GM19395 (cell line): ENCODE data around the gene CHCHD1.
"Not testable (repeated sequence)": the region's sequence is repeated elsewhere in the genome, so short reads cannot be mapped to it uniquely, and the experiment has no call there.

ENCODE experiments used
- ATAC-seq: cut with Tn5 transposase; IDR thresholded peaks from one replicate; pipeline ENCODE4 v1.9.1; 2021; ENCODE audit warnings: mild to moderate bottlenecking, moderate library complexity; ENCODE audit not compliant: unreplicated experiment

Gene CHCHD1

DNA sequence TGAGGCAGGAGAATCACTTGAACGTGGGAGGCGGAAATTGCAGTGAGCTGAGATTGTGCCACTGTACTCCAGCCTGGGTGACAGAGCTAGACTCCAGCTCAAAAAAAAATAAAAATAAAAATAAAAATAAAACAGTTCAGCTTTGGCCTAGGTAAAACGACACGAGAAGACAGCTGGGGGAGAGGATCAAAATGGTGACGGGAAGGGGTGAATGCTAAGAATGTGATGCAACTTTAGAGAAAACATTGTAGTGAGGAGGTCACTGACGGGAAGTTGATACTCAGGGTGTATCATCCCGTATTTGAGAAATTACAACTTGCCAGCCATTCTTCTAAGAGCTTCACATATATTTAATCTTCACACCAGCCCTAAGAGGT, 28.5 kb downstream of the CHCHD1 start:
- ATAC-seq, result no peak

DNA sequence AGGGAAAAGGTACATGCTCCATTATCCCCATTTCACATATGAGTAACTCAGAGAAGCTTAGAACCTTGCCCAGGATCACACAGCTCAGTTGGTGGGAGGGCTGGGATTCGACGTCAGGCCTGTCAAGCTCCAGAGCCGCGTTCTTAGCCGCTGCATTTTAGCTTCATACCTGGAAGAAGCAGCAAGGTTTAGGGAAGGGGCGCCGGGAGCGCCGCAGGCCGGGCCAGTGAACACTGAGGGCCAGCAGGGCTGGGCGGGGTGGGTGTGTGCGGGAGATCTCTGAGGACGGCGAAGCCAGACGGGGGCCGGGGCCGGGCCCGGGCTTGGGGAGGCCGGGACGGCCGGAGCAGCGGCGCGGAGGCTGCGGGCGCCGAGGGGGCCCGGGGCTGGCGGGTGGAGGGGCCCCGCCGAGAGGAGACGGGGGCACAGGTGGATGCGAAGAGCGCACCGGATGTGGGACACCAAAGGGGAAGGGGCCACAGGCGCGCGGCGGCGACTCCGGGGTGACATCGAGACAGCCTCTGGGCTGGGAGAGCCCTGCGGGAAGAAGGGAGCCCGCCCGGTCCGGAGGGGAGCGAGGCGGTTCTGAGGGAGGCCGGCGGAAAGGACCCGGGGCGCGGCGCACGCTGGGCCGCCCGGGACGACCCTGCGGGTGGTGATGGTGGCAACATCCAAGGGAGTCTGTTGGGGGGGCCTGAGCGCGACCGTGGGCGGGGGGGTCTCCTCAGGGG, 29.1 kb downstream of the CHCHD1 start:
- ATAC-seq, result peak; percentile 49

DNA sequence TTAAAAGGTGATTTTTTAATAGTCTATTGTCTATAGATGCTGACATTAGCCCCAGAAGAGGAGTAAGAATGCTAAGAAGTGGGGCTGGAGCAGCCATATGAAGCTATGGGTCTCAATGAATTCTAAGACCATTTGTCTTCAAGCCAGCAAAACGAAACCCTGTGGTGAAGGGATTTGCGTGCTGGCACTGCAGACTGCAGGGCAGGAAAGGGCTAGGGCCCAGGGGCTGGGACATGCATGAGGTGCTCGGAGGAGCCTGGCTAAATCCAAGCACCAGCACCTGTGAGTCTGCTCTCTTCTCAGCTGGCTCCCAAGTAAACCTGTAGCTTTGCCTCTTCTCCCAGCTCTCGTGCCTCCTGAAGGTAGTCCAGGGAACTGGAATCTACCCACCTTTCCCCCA, 30.8 kb downstream of the CHCHD1 start:
- ATAC-seq, result no peak

DNA sequence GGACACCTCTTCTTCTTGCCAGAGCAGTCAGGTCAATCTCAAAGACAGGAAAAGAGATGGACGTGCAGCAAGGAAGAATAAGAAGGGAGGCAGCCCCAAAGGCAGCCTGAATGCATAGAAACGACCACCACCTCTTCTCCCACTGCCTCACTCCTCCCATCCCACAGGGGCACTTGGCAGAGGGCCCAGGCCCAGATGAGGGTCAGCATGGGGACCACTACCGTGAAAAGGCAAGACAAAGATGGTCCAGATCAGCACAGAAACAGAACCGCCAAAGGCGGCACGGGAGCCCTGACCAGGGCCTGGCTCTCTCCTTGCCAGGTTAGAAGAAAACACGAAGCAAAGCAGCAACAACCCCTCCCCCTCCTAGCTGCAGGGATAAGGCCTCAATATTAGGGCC, 31.5 kb downstream of the CHCHD1 start:
- ATAC-seq, result no peak

DNA sequence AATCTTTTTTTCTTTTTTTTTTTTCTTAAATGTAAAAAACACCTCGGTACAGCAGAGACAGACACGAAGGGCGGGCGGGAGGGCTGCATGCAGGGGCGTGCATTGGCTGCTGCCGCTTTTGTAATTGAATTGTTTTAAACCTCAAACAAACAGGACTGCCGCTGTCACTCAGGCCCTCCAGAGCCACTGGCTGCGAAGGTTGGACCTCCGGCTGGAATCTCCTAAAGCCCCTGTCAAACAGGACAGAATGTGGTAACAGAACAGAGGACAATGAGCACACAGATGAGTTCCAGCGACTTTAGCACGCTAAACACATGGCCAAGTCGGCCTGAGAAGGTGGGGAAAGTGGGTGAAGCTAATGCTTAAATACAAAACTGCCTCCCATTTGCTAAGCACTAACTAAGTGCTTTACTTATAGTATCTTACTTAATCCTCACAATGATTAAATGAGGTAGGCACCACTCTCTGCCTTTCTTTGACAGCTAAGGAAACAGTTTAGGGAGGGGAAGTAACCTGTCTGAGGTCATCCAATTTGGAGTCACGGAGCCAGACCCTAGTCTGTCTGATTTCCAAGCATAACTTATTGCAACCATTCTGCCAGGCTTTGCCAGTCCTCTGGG, 32.5 kb downstream of the CHCHD1 start:
- ATAC-seq, result no peak

DNA sequence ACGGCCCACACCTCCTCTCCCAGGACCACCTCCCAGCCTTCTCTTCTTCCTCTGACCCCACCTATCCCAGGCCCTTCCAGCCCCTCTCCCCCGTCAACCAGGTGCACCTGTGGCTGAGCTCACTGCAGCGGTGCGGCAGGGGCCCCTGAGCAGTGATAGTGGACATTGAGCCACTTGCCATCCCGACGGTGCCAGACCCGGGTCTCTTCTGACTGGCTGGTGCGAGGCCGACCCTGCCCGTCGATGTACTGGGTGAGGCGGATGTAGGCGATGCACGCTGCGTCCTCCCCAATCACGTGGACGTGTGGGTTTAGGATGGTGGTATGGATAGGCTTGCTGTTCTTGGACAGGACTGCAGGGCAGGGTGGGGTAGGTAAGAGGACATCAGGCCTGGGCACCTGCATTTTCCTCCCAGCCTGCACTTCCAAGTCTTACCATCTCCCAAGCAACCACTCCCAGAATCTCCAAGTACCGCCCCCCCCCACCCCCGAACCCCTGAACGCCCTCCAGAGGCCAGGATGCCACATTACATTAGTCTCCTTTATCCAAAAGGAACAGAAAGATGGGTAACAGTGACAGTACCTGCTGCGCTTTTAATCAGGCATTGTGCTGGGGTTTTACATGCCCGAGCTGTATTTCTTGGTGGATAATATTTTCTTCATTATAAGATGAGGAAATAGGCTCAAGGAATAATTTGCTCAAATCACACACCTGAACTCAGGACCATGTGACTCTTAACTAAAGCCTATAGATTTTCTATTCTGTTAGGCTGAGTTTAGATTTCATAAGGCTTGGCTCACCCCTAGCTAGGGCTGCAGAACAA, 33.3 kb downstream of the CHCHD1 start:
- no peak for ATAC-seq

DNA sequence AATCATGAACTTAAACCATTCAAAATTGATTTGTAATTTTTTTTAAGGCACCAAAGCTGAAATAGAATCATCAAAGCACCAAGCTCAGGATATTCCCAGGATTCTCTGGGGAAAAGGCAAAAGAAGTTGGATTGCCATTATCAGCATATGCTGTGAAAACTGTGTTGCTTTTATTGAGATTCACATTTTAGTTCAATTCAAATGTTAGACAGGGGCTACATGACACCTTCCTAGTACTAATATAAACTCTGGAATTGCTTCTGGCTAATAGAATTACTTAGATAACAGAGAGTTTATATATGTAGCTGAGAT, 33.8 kb downstream of the CHCHD1 start:
- ATAC-seq, result no peak

DNA sequence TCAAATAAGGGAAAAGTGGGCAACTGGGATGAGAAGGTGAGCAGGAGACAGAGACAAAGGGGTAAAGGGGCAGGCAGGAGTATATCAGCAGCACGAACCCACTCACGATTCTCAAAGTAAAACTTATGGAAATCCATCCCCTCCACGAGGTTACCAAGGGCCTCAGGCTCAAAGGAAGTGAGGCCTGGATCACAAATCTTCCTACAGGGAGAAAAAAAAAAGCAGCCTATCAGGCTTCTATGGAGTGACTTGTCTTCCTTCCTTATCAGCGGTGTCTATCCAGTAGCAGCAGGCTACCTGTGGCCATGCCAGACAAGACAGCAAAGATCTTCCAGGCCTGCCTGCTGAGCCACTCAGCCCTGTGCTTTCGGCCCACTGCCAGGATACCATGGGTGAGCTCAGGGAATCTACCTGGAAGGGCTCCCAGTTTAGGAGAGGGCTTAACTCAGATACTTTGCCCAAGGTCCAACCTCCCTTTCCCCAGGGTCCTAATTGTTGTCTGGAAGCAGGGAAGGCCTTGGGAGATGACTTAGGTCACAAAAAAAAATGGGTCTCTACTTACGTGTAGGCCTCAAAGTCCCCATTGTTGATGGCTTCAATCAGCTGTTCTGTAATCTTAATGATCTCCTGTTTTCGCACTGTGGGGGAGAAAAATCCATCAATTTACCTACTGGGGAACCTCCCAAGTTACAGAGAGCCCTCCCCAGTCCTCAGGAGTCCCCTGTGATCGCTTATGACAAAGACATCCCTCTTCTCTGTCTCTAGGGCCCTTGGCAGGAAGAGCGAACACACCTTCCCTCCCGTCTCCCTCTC, 35.3 kb downstream of the CHCHD1 start:
- no peak for ATAC-seq

DNA sequence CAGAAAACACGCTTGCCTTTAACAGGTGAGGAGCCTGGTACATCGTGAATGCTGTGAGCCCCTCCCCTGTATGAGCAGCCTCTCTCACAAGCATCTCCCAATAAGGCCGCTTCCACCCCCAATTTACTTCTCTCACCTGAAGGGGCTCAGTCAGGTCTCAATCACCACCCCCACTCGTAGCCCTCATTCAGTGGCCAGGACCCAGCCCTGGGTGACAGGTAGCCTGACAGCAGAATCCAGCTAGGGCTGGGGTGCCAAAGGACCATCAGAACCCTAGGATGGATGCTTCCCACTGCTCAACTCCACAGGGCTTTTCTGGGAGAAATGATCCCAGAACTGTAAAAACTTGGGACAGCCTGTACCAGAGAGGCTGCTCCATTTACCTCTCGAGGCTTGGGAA, 36.0 kb downstream of the CHCHD1 start:
- ATAC-seq, result no peak

DNA sequence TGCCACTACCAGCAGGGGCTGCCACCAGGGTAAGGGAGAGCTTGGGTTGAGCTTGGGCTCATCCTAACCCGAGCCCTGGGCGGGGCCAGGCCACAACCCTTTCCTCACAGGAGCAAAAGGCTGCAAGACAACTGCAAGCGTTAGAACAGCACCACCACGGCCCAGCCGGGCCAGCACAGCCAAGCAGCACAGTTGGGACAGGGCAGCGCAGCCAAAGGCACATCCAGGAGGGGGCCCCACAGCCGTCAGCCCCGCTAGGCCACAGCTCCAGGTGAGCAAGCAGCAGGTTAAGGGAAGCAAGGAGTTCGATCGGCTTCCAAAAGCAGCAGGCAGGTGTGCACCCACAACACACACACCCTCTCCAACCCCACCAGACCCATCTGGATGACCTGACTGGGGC, 36.6 kb downstream of the CHCHD1 start:
- no peak for ATAC-seq

DNA sequence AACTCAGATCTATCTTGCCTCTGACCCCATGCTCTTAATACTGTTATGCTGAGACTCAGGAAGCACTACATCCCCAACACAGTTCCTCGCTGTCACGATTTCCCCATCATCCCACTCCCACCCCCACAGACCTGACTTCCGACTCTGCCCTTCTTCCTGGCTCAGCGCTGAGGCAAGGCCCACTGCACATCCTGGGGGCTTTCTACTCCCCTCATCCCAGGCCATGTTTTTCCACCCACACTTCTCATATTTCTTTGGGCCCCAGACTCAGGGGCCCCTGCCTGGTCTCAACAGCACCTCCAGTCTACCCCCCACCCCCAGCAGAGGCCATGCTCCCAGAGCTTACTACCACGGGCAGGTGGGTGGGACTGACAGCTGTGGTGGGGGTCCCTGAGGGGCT, 37.2 kb downstream of the CHCHD1 start:
- ATAC-seq, result no peak

DNA sequence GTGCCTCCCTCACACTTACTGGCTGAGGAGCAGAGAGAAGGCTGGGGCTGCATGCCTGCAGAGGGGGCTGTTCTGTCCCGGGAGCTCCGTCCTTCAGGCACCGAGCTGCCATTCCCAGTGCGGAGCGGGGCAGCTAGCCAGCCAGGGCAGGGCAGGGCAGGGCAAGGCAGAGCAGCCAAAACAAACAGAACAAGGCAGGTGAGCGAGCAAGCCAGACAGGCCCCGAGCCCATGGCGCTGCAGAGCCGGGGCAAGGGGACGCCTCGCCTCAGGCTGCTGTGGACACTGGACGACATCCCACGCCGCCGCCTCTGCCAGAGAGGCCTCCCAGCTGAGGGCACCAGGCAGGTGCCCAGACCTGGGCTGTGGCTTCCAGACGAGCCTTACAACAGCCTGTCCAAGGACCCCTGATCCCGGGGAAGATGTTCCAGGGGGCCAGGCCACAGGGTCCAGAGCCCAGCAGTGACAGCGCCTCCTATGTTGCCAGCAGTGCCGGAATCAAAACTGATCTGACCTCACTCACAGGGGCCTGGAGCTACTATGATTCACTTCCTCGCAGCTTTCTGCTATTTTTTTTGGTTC, 37.8 kb downstream of the CHCHD1 start:
- no peak for ATAC-seq

DNA sequence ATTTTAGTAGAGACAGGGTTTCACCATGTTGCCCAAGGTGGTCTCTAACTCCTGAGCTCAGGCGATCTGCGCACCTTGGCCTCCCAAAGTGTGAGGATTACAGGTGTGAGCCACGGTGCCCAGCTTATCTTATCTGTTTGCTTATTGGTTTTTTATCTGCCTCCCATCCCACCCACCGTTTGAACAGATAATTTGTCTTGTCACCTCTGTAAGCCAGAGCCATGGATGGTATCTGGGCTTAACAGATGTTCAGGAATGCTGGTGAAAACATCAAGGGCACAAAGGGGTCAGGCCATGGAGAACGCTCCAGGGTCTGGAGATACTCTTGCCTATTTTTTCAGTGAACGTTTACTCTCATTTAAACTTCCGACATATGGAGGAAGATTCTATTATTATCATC, 41.5 kb downstream of the CHCHD1 start:
- ATAC-seq, result no peak

DNA sequence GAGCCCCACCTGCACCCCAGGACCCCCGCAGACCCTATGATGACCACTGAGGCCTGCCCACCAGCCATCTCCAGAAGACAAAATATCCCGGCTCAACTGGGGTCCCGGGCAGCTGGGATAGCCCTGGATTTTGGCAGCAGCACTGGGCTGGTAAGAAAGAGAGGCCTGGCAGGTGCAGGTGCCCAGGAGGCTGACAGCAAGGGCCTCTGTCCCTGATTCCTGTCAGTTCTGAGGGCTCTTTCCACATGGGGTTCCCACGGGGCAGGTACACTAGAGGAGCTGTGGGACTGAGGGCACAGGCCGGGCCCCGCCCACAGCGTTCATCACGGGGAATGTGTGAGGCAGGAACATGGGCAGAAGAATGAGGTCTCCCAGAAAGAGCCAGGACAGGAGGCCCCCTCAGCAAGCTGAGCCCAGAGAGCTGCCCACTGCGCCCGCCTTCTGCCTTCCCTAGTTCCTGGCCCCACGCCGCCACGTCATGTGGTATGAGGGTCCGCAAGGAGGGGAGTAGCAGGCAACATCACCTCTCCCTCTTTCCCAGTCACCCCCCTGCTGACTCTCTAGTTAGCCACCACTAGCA, 42.4 kb downstream of the CHCHD1 start:
- ATAC-seq, result no peak

DNA sequence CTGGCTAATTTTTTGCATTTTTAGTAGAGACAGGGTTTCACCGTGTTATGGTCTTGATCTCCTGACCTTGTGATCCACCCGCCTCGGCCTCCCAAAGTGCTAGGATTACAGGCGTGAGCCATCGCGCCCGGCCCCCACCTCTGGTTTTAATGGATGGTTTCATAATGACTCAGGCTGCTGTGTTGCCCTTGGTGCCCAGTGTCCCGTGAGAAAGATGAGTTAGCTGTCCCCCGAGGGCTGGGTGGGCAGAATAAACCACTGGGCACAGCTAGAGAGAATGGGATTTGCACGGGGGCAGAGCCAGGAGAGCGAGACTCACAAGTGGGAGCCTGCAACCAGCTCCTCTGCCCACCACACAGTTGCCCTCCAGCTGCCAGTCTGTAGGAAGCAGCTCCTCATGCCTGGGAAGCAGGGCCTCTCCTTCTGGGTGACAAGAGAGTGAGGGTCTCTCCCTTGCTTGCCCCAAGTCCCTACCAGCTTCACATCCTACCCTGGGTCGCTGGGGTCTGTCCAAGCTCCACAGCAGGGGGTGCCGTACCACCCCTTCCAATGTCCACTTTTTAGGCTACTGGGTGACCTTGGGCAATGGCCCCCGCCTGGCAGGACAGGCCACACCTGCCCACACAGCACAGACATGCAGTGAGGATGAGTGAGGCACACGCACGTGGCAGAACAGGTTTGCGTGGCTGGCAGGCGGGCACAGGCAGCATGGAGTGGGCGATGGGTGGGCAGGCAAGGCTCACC, 45.7 kb downstream of the CHCHD1 start:
- ATAC-seq, result no peak

DNA sequence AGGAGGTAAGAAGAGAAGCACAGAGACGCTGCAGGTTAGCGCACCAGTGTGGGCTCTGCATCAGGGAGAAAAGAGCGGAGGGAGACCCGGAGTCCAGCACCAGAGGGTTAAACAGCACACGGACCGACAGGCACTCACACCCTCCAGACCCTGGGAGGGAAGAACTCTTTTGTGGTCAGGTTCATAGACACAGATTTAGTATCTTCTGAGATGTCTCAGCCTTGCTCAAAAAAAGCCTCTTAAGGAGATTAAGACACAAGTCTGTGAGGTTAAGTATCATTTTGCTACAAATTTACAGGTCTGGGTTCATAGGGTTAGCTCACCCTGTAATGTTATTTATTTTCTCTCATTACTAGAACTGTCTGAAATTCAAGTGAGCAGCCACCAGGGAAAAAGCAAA, 46.3 kb downstream of the CHCHD1 start:
- ATAC-seq, result no peak

DNA sequence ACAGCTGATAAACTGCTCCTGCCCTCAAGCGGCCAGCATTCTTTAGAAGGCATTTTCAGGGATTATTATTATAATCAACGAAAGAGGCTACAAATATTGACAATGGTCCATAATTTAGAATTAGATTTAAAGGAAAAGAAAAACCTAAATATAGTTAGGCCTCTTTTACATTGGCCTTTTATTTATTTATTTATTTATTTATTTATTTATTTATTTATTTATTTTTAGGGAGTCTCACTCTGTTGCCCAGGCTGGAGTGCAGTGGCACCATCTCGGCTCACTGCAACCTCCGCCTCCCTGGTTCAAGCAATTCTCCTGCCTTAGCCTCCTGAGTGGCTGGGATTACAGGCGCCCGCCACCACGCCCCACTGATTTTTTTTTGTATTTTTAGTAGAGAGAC, 47.2 kb downstream of the CHCHD1 start:
- not testable (repeated sequence) for ATAC-seq
